ENCODE results near the gene TCF4.
A peak's percentile ranks its signal among the peaks of the same experiment; 100 is the strongest.

The TCF4 gene

DNA sequence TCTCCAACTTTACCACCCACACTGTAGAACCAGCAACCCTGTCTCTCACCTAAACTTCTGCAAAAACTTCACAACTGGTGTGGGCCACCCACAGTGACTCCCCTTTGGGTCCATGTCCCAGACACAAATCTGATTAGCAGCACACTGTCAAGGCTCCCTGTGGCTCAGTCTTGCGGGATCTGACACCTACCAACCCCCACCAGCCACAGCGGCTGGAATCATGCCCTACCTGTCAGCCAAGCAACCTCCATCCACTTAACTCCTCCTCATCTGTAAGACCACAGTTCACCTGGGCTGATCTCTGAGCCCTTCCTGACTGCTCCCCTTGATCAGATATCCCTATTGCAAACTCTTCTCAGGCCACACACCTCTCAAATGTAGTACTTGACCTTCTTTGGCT, 14.6 kb downstream of the TCF4 start:
- no peak overlapping the region for H3K4me3 ChIP-seq (replicated peaks; ENCODE audit: insufficient read depth, low read length)

DNA sequence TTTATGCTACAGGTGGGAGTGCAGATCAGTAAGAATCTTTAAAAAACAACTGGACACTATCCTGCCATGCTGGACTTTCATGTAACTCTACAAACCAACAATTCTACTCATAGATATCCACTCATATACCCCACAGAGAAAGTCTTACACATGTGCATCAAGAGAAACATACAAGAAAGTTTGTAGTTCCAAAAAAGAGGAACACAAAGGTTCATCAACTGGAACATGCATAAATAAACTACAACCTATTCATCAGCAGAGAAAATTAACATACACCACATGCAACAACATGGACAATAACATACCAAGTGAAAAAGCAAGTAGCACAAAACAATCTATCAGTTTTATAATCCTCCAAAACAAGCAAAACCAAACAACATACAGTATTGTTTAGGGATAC, 17.0 kb downstream of the TCF4 start:
- DNase-seq (ENCODE audit: low read depth in 1 of 2, low spot score in 1 of 2) = no peak
- H3K27me3 ChIP-seq (ENCODE audit: insufficient read depth, poor library complexity, severe bottlenecking) = no peaks in the 10 kb centered on the region
- TF ChIP-seq SPI1 (IDR thresholded peaks at IDR 0.05; ENCODE audit: borderline replicate concordance, low read depth) (peak; percentile 68), GABPA (IDR thresholded peaks at IDR 0.05; ENCODE audit: low read depth) (no peak)
- no peak overlapping the region for H3K27ac ChIP-seq (replicated peaks)
- no peak overlapping the region for H3K4me3 ChIP-seq (replicated peaks; ENCODE audit: insufficient read depth, low read length)

More for the DNA sequence above, 14.6 kb downstream of the TCF4 start:
- TF ChIP-seq CTCF (IDR thresholded peaks at IDR 0.05; ENCODE audit: insufficient read depth, low read length) = no peak
- DNase-seq (ENCODE audit: low read depth in 1 of 2, low spot score in 1 of 2) = no peak
- H3K27ac ChIP-seq (replicated peaks) = no peak overlapping the region
- no peaks in the 10 kb centered on the region for H3K27me3 ChIP-seq (ENCODE audit: insufficient read depth, poor library complexity, severe bottlenecking)

GRCh38 chr18:55566456-55566935, 21.5 kb downstream of the TCF4 start:
- no peaks in the 10 kb centered on the region for H3K27me3 ChIP-seq (ENCODE audit: insufficient read depth, poor library complexity, severe bottlenecking)
- TF ChIP-seq CTCF (IDR thresholded peaks at IDR 0.05; ENCODE audit: insufficient read depth, low read length) (no peak), GABPA (IDR thresholded peaks at IDR 0.05; ENCODE audit: low read depth) (no peak), REST (IDR thresholded peaks at IDR 0.05; ENCODE audit: insufficient replicate concordance, low read depth) (no peak), POLR2AphosphoS5 (IDR thresholded peaks at IDR 0.05; ENCODE audit: low read depth) (no peak), SPI1 (IDR thresholded peaks at IDR 0.05; ENCODE audit: borderline replicate concordance, low read depth) (no peak)

DNA sequence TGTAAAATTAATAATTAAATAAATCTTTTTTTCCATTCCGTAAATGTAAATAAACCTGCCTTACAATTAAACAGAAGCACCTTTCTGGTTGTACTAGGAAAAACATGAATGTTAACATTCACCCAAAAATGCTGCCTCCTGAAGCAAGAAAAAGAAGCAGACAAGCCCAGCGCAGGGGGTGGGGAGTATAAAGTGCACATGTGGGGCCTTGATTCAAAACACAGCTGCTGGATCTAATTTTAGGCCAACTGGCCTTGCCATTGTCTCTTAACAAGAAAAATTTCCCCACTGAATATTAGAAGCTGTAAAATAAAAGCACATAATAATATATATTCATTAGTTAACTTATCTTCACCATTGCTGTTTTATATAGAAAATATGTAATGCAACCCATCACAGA, 28.3 kb downstream of the TCF4 start:
- TF ChIP-seq REST (IDR thresholded peaks at IDR 0.05; ENCODE audit: insufficient replicate concordance, low read depth) (no peak), GABPA (IDR thresholded peaks at IDR 0.05; ENCODE audit: low read depth) (no peak), POLR2AphosphoS5 (IDR thresholded peaks at IDR 0.05; ENCODE audit: low read depth) (no peak), SPI1 (IDR thresholded peaks at IDR 0.05; ENCODE audit: borderline replicate concordance, low read depth) (no peak), CTCF (IDR thresholded peaks at IDR 0.05; ENCODE audit: insufficient read depth, low read length) (no peak)
- no peak for DNase-seq (ENCODE audit: low read depth in 1 of 2, low spot score in 1 of 2)

More at GRCh38 chr18:55566456-55566935, 21.5 kb downstream of the TCF4 start:
- Histone ChIP-seq H3K4me3 (replicated peaks; ENCODE audit: insufficient read depth, low read length) (no peak overlapping the region), H3K27ac (replicated peaks) (no peak overlapping the region)
- no peak for DNase-seq (ENCODE audit: low read depth in 1 of 2, low spot score in 1 of 2)

More for the DNA sequence above, 28.3 kb downstream of the TCF4 start:
- H3K4me3 ChIP-seq (replicated peaks; ENCODE audit: insufficient read depth, low read length) = no peak overlapping the region
- no peaks in the 10 kb centered on the region for H3K27me3 ChIP-seq (ENCODE audit: insufficient read depth, poor library complexity, severe bottlenecking)
- H3K27ac ChIP-seq (replicated peaks) = no peak overlapping the region

Measured in HL-60 (cell line).